ENCODE data around the gene TIAM1.

DNA sequence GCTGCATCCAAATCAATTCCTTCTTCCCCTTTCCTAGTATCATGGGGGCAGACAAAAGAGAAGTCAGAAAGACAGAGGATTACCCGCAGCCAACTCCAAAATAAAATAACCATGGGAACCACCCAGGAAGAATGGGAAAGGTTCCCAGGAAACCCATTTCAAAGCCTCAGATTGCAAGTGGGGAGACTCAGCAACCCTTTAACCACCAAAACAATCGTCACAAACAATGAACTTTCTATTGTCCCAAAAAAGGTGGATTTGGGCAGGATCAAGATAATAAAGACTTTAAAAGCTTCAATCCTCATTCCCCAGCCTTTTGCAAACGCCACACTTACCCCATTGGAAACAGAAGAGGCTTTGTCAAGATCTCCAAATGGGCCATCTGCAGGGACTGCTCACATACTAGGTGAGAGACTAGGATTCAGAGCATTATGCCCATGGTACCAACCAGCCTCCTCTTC, 5.1 kb downstream of the TIAM1 start:
- TF ChIP-seq POLR2A (IDR thresholded peaks at IDR 0.05): no peak
- no peak for TF ChIP-seq CTCF (IDR thresholded peaks at IDR 0.05)

Measured in adrenal gland (tissue), 5 donors.